HepG2 (cell line): ENCODE measurements around the gene LCLAT1.

ENCODE experiments used
- BRCA1 ChIP-seq: sonication (generic); formaldehyde crosslinking; IDR thresholded peaks from 2 replicates; pipeline ENCODE4 v1.4.0; 2020; ENCODE audit warnings: missing genetic modification reagents
- CREB1 ChIP-seq, 2 experiments: fragments of 450-650 bp in 1 of 2; IDR thresholded peaks; 2 replicates each; pipeline ENCODE4 v1.6.1; 2016 to 2017; ENCODE audit warnings: control low read depth in 1 of 2, mild to moderate bottlenecking in 1 of 2, missing compliant biosample characterization in 1 of 2, missing genetic modification characterization in 1 of 2
- HDAC6 ChIP-seq: fragments of 200-600 bp; sonication (generic); IDR thresholded peaks from 2 replicates; pipeline ENCODE4 v1.7.0; 2017; ENCODE audit warnings: mild to moderate bottlenecking, antibody characterized with exemption, low read length, low read depth
- MIER3 ChIP-seq: IDR thresholded peaks from 2 replicates; pipeline ENCODE4 v1.6.1; 2016; ENCODE audit warnings: missing compliant biosample characterization, borderline replicate concordance
- POLR2A ChIP-seq, 2 experiments: IDR thresholded peaks; 2 replicates each; pipeline ENCODE4 v1.6.1; 2011; ENCODE audit warnings: low read depth in 2 of 2, low read length in 2 of 2, mild to moderate bottlenecking in 1 of 2, moderate library complexity in 1 of 2; ENCODE audit not compliant: insufficient read depth in 1 of 2
- SRF ChIP-seq: IDR thresholded peaks from 2 replicates; pipeline ENCODE4 v1.6.1; 2011; ENCODE audit warnings: mild to moderate bottlenecking, low read depth, low read length, moderate library complexity
- SUZ12 ChIP-seq: fragments of 150-350 bp; IDR thresholded peaks from 2 replicates; pipeline ENCODE4 v1.6.1; 2014; ENCODE audit warnings: low read depth, low read length
- TCF7 ChIP-seq: sonication (generic); IDR thresholded peaks from 2 replicates; pipeline ENCODE4 v1.6.1; 2016; ENCODE audit warnings: antibody characterized with exemption, low read depth
- ZFP36L2 ChIP-seq: sonication (generic); formaldehyde crosslinking; IDR thresholded peaks from 2 replicates; pipeline ENCODE4 v1.4.0; 2020; ENCODE audit warnings: missing genetic modification reagents
- ZFYVE20 ChIP-seq: sonication (generic); formaldehyde crosslinking; IDR thresholded peaks from 2 replicates; pipeline ENCODE4 v1.8.0; 2023; ENCODE audit warnings: low read depth, mild to moderate bottlenecking, moderate library complexity, missing genetic modification reagents, borderline replicate concordance
- TF ChIP-seq, protein P1 (sequence below), 2 experiments: IDR thresholded peaks; 2 replicates each; pipeline ENCODE4 v1.6.1; 2011 to 2012; ENCODE audit warnings: low read length in 2 of 2, borderline replicate concordance in 1 of 2, low read depth in 1 of 2, mild to moderate bottlenecking in 1 of 2, moderate library complexity in 1 of 2
- TF ChIP-seq, protein P2 (sequence below): sonication (generic); formaldehyde crosslinking; IDR thresholded peaks from 2 replicates; pipeline ENCODE4 v1.4.0; 2020; ENCODE audit warnings: mild to moderate bottlenecking, missing genetic modification reagents
- TF ChIP-seq, protein P3 (sequence below): sonication (generic); formaldehyde crosslinking; IDR thresholded peaks from 2 replicates; pipeline ENCODE4 v1.5.0; 2020; ENCODE audit warnings: mild to moderate bottlenecking, missing genetic modification reagents, moderate library complexity
- TF ChIP-seq, protein P4 (sequence below): IDR thresholded peaks from 2 replicates; pipeline ENCODE4 v1.6.1; 2016; ENCODE audit warnings: low read depth

DNA sequence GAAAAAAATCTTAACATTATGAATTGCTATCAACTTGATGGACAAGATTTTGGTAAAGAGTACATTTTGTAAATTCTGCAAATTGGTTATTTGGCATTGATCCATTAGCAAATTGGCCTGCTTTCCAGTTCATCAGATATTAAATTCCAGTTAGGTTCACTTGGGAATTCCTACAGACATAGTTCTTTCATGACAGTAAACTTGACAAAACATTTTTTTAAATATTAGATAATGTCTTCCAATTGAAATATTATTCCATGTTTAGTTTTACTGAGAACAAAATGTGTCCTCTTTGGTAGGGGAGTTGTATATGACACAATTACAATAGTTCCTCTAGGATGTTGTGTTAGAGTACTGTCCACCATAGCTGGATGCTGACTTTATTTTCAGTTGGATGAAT lies 141.9 kb downstream of the LCLAT1 start:
- TF ChIP-seq, protein P1, sequence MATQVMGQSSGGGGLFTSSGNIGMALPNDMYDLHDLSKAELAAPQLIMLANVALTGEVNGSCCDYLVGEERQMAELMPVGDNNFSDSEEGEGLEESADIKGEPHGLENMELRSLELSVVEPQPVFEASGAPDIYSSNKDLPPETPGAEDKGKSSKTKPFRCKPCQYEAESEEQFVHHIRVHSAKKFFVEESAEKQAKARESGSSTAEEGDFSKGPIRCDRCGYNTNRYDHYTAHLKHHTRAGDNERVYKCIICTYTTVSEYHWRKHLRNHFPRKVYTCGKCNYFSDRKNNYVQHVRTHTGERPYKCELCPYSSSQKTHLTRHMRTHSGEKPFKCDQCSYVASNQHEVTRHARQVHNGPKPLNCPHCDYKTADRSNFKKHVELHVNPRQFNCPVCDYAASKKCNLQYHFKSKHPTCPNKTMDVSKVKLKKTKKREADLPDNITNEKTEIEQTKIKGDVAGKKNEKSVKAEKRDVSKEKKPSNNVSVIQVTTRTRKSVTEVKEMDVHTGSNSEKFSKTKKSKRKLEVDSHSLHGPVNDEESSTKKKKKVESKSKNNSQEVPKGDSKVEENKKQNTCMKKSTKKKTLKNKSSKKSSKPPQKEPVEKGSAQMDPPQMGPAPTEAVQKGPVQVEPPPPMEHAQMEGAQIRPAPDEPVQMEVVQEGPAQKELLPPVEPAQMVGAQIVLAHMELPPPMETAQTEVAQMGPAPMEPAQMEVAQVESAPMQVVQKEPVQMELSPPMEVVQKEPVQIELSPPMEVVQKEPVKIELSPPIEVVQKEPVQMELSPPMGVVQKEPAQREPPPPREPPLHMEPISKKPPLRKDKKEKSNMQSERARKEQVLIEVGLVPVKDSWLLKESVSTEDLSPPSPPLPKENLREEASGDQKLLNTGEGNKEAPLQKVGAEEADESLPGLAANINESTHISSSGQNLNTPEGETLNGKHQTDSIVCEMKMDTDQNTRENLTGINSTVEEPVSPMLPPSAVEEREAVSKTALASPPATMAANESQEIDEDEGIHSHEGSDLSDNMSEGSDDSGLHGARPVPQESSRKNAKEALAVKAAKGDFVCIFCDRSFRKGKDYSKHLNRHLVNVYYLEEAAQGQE (IDR thresholded peaks at IDR 0.05; ENCODE audit: borderline replicate concordance in 1 of 2, low read depth in 1 of 2, low read length in 2 of 2), result no peak
- TF ChIP-seq BRCA1 (CRISPR knock-in tag) (no peak), POLR2A (IDR thresholded peaks at IDR 0.05; ENCODE audit: insufficient read depth in 1 of 2, low read depth in 2 of 2, low read length in 2 of 2) (no peak), MIER3 (no peak), ZFYVE20 (no peak), SUZ12 (no peak), HDAC6 (no peak), SRF (no peak), TCF7 (no peak), CREB1 (IDR thresholded peaks at IDR 0.05) (no peak), CREB1 (CRISPR knock-in tag; IDR thresholded peaks at IDR 0.05) (no peak), ZFP36L2 (CRISPR knock-in tag) (no peak)
- TF ChIP-seq, protein P2, sequence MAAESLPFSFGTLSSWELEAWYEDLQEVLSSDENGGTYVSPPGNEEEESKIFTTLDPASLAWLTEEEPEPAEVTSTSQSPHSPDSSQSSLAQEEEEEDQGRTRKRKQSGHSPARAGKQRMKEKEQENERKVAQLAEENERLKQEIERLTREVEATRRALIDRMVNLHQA, result no peak
- TF ChIP-seq, protein P3, sequence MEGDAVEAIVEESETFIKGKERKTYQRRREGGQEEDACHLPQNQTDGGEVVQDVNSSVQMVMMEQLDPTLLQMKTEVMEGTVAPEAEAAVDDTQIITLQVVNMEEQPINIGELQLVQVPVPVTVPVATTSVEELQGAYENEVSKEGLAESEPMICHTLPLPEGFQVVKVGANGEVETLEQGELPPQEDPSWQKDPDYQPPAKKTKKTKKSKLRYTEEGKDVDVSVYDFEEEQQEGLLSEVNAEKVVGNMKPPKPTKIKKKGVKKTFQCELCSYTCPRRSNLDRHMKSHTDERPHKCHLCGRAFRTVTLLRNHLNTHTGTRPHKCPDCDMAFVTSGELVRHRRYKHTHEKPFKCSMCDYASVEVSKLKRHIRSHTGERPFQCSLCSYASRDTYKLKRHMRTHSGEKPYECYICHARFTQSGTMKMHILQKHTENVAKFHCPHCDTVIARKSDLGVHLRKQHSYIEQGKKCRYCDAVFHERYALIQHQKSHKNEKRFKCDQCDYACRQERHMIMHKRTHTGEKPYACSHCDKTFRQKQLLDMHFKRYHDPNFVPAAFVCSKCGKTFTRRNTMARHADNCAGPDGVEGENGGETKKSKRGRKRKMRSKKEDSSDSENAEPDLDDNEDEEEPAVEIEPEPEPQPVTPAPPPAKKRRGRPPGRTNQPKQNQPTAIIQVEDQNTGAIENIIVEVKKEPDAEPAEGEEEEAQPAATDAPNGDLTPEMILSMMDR (CRISPR knock-in tag), result no peak
- TF ChIP-seq, protein P4, sequence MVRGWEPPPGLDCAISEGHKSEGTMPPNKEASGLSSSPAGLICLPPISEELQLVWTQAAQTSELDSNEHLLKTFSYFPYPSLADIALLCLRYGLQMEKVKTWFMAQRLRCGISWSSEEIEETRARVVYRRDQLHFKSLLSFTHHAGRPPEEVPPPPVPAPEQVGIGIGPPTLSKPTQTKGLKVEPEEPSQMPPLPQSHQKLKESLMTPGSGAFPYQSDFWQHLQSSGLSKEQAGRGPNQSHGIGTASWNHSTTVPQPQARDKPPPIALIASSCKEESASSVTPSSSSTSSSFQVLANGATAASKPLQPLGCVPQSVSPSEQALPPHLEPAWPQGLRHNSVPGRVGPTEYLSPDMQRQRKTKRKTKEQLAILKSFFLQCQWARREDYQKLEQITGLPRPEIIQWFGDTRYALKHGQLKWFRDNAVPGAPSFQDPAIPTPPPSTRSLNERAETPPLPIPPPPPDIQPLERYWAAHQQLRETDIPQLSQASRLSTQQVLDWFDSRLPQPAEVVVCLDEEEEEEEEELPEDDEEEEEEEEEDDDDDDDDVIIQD (CRISPR knock-in tag), result no peak
